H7 (cell line): ENCODE results near the gene ZNF658. TPM values are rescaled to one million over a fixed set of nuclear protein-coding genes. Genes with fewer than 3 reads are reported as not detected.
"Not testable (repeated sequence)": the region's sequence is repeated elsewhere in the genome, so short reads cannot be mapped to it uniquely, and the experiment has no call there.

Experiments used
- DNase-seq: peaks from one replicate; pipeline ENCODE4 v3.0.0; 2012
- H3K27me3 ChIP-seq: 2 replicates; pipeline ENCODE4 v1.6.0; 2011; ENCODE audit warnings: mild to moderate bottlenecking, low read length; ENCODE audit not compliant: control insufficient read depth, insufficient read depth
- H3K36me3 ChIP-seq: replicated peaks from 2 replicates; pipeline ENCODE4 v1.5.1; 2011; ENCODE audit warnings: low read length; ENCODE audit not compliant: control insufficient read depth, insufficient read depth
- H3K4me3 ChIP-seq: 2 replicates; pipeline ENCODE4 v1.5.1; 2011; ENCODE audit warnings: low read depth, mild to moderate bottlenecking, control low read depth, low read length, moderate library complexity; ENCODE audit not compliant: insufficient read depth
- total RNA-seq: library from RNA; depleted of rRNA; stranded (reverse); fragments of >200 nt; shearing (Covaris generic); gene quantifications from 2 replicates; pipeline ENCODE4 v1.2.3, GENCODE V29; 2014; rRNA removed

Gene ZNF658
- 1.9 and 3.7 TPM in 2 replicates for total RNA-seq

DNA sequence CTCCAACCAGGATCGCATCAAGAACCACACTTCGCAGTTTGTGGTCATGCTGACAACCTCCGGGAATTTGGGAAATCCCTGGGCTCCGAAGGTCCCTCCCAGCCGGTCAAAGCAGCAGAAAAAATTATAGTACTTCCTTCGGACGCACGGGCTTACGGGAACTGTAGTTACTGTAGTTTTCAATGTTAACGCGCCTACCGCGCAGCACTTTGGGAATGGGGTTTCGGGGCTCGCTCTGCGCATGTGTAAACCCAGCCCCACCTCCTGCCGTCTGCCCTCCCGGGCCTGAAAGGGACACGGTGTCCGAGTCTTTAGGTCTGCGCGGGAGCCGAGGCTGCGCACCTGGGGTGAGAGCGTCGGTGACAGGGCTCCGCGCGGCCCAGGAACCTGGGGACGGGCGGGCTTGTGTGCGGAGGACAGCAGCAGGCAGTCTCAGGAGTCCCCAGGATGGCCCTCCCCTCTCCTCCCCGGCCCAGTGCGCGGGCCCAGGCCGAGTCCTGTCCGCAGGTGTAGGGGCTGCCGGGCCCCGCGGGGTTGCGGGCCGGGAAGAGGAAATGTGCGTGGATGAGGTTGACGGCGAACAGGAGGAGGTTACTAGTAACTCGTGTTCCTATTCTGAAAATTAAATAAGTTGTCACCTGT, at the start of gene ZNF658:
Gene ZNF658, plus strand, starts transcription at position 236 of the 642 bp plus-strand sequence. CDS start 2,837 bp downstream, outside the sequence.
- not testable (repeated sequence) for DNase-seq, H3K36me3 ChIP-seq, H3K27me3 ChIP-seq
- H3K4me3 ChIP-seq, result peak within 1 kb of the TSS; percentile 38

DNA sequence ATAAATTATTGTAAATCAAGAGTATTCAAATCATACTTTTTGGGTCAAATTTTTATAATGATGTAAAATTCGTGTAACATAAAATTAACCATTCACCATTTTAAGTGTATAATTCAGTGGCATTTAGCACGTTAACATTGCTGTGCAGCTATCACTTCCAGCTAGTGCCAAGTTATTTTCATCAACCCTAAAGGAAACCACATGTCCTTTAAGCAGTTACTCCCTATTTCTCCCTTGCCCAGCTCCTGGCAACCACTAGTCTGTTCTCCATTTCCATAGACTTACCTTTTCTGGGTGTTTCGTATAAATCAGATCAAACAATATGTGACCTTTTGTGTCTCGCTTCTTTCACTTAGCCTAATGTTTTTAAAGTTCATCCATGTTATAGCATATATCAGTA, 38.8 kb upstream of the ZNF658 start:
- H3K27me3 ChIP-seq, H3K4me3 ChIP-seq, H3K36me3 ChIP-seq, DNase-seq: not testable (repeated sequence)

DNA sequence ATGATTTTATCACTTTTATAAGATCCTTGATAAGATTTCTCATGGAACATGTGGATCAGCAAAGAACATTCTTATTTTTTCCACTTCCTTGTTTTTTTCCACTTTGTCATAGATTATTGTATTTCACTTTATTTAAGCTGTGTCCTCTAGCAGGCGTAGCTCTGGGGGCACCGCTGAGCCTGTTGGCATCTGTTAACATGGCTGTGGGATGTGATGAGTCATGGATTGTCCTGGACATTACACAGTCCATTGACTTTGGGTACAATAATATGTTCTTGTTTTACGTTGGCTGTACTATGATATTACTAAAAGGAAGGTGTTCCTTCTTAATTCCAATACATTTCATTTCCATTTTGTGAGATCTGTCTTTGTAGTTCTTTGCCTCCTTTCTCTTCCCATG, 31.9 kb upstream of the ZNF658 start:
- not testable (repeated sequence) for DNase-seq, H3K36me3 ChIP-seq, H3K4me3 ChIP-seq, H3K27me3 ChIP-seq

DNA sequence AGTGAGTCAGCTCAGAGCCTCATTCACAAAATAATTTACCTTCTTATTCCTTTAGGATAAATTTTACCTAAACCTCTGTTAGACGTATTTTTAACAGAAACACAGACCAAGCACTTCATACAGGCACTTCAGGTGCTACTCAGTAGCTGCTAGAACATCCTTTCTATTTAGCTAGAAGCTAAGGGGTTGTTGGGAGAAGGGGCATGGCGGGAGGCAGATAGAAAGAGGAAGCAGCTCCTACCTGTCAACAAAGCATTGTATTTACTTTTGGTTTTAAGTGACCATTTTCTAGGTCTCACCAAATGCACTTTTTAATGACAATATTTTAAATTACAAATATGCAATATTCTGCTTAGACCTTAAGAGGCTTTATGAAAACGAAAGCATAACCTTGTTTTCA, 19.9 kb upstream of the ZNF658 start:
- H3K27me3 ChIP-seq, DNase-seq, H3K36me3 ChIP-seq, H3K4me3 ChIP-seq: not testable (repeated sequence)

DNA sequence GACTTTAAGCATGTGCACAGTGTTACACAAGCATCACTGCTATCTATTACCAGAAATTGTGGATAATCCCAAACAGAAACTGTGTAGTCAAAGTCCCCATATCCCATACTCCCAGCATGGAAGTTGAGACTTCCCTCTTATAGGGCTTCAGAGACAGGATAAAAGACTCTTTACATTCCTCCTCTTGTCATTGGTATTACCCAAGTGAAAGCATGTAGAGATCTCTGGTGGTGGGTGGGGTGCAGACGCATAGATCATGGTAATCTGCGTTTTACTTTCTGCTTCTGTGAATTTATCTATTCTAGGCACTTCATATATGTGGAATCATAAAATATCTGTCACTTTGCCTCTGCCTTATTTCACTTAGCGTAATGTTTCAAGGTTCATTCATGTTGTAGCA, 18.7 kb upstream of the ZNF658 start:
- not testable (repeated sequence) for H3K27me3 ChIP-seq, H3K4me3 ChIP-seq, DNase-seq, H3K36me3 ChIP-seq

DNA sequence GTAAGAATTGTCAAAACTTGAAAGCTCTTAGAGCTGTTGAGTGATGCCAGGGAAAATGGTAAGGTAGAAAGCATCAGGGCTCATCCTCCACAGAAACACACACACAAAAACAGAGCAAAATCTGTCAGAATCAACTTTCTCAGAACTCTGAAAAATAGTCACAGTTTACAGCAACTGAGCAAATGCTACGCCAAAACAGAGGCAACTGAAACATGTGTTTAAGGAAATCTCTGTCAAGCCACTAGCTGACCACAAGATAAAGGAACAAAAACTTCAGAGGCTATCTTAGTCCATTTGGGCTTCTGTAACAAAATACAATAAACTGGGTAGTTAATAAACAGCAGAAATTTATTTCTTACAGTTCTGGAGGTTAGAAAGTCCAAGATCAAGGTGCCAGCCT, 10.2 kb upstream of the ZNF658 start:
- H3K36me3 ChIP-seq, H3K27me3 ChIP-seq, DNase-seq, H3K4me3 ChIP-seq: not testable (repeated sequence)

DNA sequence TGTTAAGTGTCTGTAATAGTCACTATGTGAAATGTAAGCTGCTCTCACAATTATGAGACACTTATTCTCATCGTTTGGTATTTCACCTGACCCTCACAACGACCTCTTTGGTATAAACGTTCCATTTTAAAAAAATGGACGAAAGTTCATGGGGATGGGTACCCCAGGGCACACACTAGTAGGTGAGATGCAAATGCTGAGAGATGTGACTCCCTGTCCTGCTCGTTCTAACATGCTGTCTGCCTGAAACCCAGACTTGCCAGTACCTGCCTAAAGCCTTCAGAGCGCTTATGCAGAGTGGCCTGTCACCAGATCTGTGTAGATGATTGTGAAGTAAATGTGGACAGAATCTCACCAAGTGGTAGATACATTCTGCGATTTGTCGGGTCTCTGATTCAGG, 616 bp downstream of the ZNF658 start:
- not testable (repeated sequence) for H3K36me3 ChIP-seq, H3K27me3 ChIP-seq, DNase-seq
- H3K4me3 ChIP-seq, result peak overlapping the region; percentile 38

DNA sequence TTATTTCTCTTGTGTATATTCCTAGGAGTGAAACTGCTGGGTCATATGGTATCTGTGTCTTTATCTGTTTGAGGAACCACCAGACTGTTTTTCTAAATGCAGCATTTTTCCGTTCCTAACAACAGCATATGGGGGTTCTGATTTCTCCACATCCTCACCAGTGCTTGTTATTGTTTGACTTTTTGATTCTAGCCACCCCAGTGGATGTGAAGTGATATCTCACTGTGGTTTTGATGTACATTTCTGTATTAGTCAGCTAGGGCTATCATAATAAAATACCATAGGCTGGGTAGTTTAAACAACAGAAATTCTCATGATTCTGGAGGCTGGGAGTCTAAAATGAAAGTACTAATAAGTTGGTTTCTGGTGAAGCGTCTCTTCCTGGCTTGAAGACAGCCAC, 9.0 kb downstream of the ZNF658 start:
- not testable (repeated sequence) for DNase-seq, H3K4me3 ChIP-seq, H3K36me3 ChIP-seq, H3K27me3 ChIP-seq

DNA sequence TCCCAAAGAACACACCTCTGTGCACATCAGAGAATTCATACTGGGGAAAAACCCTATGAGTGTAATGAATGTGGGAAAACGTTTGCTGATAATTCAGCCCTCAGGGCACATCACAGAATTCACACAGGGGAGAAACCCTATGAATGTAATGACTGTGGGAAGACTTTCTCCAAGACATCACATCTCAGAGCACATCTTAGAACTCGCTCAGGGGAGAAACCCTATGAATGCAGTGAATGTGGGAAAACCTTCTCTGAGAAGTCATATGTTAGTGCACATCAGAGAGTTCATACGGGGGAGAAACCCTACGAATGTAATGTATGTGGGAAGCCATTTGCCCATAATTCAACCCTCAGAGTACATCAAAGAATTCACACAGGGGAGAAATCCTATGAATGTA, 19.5 kb downstream of the ZNF658 start:
- H3K36me3 ChIP-seq, H3K27me3 ChIP-seq, H3K4me3 ChIP-seq, DNase-seq: not testable (repeated sequence)

DNA sequence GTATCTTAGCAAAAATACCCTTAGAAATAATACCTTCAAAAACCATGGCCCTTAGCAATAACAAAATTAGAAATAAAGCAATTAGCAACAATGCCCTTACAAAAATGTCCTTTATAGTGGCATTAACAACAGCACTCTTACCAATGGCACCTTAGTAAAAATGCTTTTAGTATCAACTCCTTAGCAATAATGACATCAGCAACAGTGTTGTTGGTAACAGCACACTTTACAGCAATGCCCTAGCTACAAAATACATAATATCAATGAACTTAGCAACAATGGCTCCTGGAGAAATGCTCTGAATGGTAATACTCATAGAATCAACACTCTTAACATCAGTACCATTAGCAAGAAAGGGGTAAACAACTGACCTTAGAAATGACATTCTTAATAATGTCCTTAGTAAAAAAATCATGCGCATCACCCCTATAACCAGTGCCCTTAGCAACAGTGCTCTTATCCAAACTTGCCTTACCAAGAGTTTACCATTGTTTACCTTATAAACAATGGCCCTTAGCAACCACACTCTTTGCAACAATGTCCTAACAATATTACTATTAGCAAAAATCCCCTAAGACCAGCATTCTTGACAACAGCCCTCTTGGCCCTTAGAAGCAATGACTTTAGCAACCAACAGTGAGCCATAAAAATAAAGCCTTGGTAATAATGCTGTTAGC, 35.8 kb downstream of the ZNF658 start:
- not testable (repeated sequence) for H3K36me3 ChIP-seq, H3K4me3 ChIP-seq, H3K27me3 ChIP-seq, DNase-seq

DNA sequence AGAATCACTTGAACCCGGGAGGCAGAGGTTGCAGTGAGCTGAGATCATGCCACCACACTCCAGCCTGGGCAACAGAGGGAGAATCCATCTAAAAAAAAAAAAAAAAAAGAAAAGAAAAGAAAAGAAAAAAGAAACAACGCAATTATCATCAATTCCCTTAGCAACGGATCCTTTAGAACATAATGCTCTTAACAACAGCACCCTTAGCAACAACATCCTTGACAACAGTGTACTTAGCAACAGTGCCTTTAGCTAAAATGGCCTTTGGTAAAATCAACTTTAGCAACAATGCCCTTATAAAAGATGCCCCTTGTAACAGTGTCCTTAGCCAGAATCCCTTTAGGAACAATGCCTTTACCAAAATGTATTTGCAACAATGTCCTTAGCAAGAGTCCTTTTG, 37.1 kb downstream of the ZNF658 start:
- not testable (repeated sequence) for H3K36me3 ChIP-seq, H3K4me3 ChIP-seq, DNase-seq, H3K27me3 ChIP-seq

DNA sequence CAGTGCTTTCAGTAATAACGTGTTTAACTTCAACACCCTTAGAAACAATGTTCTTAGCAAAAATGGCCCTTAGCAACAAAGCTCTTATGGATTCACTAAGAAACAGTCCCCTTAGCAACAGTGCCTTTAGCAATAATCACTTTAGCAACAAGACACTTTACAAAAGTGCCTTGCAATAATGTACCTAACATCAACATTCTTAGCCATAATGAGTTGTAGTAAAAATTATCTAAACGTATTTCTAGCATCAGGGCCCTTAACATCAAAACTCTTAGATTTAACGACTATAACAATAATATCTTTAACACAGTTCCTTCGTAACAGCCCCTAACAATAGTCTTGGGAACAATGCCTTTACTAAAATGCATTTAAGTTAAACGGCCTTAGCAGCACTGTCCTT, 37.8 kb downstream of the ZNF658 start:
- not testable (repeated sequence) for DNase-seq, H3K4me3 ChIP-seq, H3K27me3 ChIP-seq, H3K36me3 ChIP-seq

DNA sequence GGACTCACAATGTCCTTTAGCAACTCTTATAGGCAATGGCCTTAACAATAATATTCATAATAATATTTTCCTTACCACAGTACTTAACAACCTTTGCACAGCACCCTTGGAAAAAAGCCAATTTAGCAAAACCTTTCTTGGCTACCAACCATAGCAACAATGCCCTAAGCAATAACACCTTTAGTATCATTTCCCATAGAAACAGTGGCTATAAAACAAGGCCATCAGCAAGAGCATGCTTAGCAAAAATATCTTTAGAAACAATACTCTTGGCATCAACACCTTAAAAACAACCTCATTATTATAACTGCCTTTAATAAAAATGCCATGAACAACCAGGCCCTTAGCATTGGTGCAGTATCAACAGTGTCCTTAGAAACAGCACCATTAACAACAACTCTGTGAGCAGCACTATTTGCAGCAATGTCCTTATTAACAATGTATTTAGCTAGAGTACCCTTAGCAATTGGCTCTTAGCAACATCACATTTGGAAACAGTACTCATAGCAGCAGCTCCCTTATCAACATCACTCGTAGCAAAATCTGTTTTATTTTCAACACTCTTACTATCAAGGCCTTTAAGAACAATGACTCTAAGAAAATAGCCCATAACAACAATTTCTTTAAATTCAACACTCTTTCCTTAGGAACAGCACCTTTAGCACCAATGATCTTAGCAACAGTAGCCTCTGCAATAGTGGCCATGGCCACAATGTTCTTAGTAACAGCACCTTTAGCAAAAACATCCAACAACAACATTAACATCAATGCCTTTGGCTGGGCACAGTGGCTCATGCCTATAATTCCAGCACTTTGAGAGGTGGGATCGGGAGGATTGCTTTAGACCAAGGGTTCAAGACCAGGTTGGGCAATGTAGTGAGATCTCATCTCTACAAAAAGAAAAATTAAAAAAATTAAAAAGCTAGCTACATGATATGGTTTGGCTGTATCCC, 39.6 kb downstream of the ZNF658 start:
- not testable (repeated sequence) for DNase-seq, H3K36me3 ChIP-seq, H3K4me3 ChIP-seq, H3K27me3 ChIP-seq

DNA sequence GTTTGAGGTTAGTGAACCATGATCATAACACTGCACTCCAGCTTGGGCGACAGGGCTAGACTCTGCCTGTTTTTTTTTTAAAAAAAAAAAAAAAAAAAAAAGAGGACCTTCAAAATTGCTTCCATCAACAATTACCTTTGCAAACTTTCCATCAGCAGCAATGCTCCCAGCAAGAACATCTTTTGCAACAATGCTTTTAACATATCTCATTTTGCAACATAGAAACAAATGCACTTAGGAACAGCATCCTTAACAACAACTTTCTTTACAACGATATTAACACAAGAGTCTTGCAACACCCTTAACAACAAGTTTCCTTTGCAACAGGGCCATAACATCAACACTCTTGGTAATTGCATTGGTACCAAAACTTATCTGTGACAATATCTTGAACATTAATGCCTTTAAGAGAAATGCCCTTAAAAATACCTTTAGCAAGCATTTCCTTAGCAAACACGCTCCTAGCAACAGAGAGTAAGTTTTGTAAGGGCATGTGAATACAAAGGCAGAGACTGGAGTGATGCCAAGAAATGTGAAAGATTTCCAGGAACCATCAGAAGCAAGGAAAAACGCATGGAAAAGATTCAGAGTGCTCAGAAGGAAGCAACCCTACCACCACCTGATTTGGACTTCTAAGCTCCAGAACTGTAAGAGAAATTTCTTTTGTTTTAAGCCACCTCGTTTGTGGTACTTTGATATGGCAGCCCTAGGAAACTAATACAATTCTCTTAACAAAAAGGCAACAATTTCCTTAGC, 42.1 kb downstream of the ZNF658 start:
- H3K27me3 ChIP-seq, H3K4me3 ChIP-seq, H3K36me3 ChIP-seq, DNase-seq: not testable (repeated sequence)
